GM21528 (cell line): Measurements from ENCODE around the gene SASS6.

Source experiments
- ATAC-seq: cut with Tn5 transposase; IDR thresholded peaks from one replicate; pipeline ENCODE4 v1.9.1; 2021; ENCODE audit warnings: mild to moderate bottlenecking, moderate library complexity; ENCODE audit not compliant: unreplicated experiment, low FRiP score

Gene SASS6, protein sequence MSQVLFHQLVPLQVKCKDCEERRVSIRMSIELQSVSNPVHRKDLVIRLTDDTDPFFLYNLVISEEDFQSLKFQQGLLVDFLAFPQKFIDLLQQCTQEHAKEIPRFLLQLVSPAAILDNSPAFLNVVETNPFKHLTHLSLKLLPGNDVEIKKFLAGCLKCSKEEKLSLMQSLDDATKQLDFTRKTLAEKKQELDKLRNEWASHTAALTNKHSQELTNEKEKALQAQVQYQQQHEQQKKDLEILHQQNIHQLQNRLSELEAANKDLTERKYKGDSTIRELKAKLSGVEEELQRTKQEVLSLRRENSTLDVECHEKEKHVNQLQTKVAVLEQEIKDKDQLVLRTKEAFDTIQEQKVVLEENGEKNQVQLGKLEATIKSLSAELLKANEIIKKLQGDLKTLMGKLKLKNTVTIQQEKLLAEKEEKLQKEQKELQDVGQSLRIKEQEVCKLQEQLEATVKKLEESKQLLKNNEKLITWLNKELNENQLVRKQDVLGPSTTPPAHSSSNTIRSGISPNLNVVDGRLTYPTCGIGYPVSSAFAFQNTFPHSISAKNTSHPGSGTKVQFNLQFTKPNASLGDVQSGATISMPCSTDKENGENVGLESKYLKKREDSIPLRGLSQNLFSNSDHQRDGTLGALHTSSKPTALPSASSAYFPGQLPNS

GRCh38 chr1:100132566-100133477 lies at the start of gene SASS6, which contains the start of gene TRMT13:
TSS of gene SASS6 (minus strand) at chr1:100132930. CDS start at chr1:100132814, 116 bp downstream.
TSS of gene TRMT13 (plus strand) at chr1:100133163. CDS start at chr1:100133169, 6 bp downstream.
- ATAC-seq, result peak; percentile 89

- ATAC-seq, result no peak
These were observed 45.4 kb upstream of the SASS6 start, which contains the start of gene LRRC39 for GRCh38 chr1:100178091-100178490. TSS of gene LRRC39 (minus strand) at chr1:100178256. CDS start at chr1:100168516, 9,740 bp downstream.

DNA sequence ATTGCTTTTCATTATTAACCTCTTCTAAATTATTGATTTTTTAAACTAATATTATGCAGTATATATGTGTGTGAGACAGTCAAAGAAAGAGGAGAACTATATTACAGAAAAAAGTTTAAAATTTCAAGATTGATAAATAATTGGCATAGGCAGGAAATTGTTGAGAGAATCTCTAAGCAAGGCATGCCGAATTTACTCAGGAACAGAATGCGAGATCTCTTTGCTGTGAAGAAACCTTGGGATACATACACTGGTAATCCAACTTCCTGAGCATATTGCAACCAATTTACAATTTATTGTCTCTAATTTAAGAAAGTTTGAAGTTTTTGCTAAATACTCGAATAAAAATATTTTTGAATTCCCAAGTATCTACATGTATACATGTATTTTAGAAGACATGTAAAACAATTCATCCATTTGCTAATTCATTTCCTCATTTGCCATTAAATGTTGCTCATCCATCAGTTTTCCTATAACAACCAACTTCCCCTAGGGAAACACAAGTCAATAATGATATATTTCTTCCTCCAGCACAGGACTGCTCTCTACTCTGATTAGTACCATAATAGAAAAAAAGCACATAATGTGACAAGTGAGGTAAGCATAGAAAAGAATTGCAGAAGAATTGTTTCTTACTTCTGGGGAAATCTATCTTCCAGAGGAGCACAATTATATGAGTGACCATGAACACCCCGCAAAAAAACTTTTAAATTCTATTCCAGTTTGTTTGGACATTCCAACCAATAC lies 44.7 kb upstream of the SASS6 start:
- ATAC-seq, result no peak

DNA sequence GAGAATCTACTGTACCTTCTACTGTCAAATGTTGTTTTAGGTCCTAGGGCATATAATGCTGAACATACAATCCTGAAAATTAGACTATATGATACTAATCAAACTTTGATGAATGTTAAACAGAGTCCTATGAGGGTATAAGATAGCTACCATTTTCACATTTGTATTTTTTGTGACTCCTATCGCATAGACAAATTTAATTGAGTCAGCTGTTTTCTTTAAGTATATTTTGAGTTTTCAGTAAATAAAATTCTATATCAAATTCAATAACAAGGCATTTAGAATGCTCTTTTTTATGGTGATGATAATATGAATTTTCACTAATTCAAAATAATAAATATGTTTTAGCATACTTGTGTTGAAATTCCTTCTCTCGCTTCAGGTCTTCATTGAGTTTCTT lies 35.3 kb upstream of the SASS6 start:
- ATAC-seq, result no peak

- ATAC-seq, result no peak
These were observed 32.0 kb upstream of the SASS6 start for GRCh38 chr1:100164702-100165101.

DNA sequence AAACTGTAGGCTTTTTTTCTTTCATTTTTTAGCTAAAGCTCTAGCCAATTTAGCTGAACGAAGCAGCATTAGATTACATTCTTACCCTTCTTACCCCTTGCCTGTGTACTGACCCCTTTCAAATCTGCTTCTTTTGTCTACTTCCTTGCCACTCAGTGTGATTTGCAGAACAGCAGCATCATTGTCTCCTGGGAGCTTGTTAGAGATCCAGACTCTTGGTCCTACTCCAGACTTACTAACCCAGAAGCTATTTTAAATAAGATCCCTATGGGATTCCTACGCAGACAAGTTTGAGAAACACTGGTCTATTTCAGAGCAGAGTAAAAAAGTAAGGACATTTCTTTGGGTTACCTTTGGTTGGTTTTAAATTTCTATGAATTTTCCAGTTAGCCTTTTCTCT lies 31.5 kb upstream of the SASS6 start:
- ATAC-seq, result no peak

GRCh38 chr1:100162881-100163280 lies 30.2 kb upstream of the SASS6 start:
- ATAC-seq, result no peak

DNA sequence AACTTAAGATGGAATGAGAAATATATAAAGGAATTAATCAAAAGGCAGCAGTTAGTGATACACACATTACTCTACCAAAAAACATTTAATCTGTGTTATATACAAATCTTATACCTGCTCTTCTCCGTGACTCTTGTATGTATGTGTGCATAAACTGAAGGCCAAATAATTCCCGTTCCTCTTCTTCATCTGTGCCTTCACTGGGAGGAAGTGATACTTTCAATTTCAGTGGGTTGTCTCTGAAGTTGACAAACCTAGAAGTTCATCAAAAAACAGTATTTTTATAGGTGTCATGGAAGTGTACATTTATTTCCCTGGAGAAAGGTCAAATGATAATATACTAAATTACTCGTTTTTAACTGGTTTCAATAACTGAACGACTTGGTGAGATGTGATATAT lies 19.5 kb upstream of the SASS6 start:
- peak; percentile 84 for ATAC-seq

DNA sequence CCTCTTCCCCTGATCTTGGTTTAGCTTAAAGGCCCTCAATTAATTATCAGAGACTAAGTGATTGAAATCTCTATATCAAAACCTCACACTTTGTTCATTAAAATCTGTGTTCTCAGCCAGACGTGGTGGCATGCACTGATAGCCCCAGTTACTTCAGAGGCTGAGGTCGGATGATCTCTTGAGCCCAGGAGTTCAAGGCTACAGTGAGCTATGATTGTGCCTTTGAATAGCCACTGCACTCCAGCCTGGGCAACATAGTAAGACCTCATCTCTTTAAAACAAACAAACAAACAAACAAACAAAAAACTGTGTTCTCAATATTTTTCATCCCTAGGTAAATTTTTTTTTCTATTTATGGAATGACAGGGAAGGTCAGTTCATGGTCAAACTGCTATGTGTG lies 18.9 kb upstream of the SASS6 start:
- no peak for ATAC-seq

GRCh38 chr1:100147875-100148274 lies 15.1 kb upstream of the SASS6 start:
- ATAC-seq, result no peak

GRCh38 chr1:100146958-100147357 lies 14.2 kb upstream of the SASS6 start:
- ATAC-seq, result no peak

- no peak for ATAC-seq
These were observed 12.4 kb upstream of the SASS6 start for GRCh38 chr1:100145116-100145515.

- ATAC-seq, result no peak
These were observed 9.6 kb upstream of the SASS6 start for GRCh38 chr1:100142343-100142742.

GRCh38 chr1:100141192-100141591 lies 8.5 kb upstream of the SASS6 start:
- no peak for ATAC-seq

DNA sequence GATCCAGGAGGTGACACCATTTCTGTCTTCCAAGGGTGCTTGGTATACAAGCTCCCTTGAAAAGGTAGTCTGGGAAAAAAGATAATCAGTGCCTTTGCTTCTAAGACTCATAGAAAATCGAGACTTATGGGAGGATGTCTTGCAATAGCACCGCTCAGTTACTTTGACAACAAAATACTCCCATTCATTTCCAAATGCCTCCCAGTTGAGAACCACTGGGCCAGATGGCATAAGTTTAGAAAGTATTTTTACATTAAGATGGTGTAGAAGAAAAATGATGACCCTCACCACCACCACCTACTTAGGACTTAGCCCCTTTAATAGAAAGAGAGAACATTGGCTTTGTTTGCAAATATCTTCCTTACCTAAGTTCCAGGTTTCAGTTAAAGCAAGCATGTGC lies 4.9 kb upstream of the SASS6 start:
- no peak for ATAC-seq

DNA sequence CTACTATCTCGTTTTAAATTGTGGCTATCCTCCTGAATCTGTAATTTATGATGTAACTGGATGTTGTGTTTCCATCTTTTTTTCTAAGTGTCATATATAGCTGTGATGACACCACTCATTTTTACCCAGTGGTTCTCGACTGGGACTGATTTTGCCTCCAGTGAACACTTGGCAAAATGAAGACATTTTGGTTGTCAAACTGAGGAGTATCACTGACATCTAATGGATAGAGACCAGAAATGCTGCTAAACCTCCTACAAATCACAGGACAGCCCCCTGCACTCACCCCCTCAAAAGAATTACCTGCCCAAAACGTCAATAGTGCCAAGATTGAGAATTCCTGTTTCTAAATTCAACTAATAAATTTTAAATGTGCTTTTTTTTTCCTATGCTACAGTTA lies 2.1 kb upstream of the SASS6 start:
- ATAC-seq, result no peak

DNA sequence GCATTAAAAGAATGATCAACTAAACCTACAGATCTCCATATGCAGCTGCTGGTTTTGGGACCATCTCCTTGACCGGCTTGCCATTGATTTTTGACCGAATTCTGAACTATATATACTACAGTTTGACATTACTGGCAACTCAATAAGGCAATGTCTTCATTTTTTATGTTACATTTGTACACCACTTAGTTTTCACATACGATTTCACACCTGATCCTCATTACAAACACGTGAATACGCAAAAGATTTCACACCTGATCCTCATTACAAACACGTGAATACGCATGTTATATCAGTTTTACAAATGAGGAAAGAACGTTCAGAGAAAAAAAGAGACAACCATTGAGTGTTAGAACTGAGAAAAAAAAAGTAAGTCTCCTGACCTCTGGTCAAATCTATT lies 1.1 kb downstream of the SASS6 start:
- ATAC-seq, result no peak

- no peak for ATAC-seq
These were observed 2.1 kb downstream of the SASS6 start for GRCh38 chr1:100130552-100131077.

DNA sequence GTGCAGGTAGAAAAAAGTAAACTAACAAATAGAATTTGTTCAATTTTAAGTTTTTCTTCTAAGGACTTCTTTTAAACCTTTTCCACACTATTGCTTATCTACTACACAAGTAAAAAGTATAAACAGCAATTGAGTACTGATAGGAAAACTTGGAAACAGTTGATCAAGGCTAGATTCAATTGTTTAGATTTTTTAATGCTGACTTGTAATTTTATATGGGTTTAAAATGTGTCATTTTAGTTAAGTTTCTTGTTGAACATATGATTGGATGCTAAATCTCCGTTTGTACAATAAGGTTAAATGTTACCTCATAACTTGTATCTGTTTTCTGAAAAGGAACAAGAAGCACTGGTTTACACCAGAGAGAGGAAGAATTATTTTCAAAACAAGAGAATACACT lies 5.5 kb downstream of the SASS6 start:
- no peak for ATAC-seq

- ATAC-seq, result no peak
These were observed 10.6 kb downstream of the SASS6 start for GRCh38 chr1:100122177-100122576.
